Measurements from ENCODE around the gene REPIN1.

Gene REPIN1

GRCh38 chr7:150327308-150327707 lies 41.3 kb upstream of the REPIN1 start:
- Histone ChIP-seq H3K9me3 (ENCODE audit: control insufficient read depth, insufficient read depth, low read length) (no peaks in the 10 kb centered on the region), H3K27ac (ENCODE audit: low read length) (no peak overlapping the region), H3K4me3 (ENCODE audit: low read length) (no peak overlapping the region), H3K36me3 (ENCODE audit: control insufficient read depth, insufficient read depth, low read length) (no peaks in the 10 kb centered on the region), H3K4me1 (ENCODE audit: control insufficient read depth, insufficient read depth, low read length) (peaks cover 11% of the 10 kb centered on the region), H3K27me3 (ENCODE audit: control insufficient read depth, insufficient read depth, low read length) (no peaks in the 10 kb centered on the region)
- WGBS (ENCODE audit: insufficient coverage, insufficient read length): no CpG with 5 or more reads among the region's 3 CpGs
- no peak for DNase-seq (ENCODE audit: low read depth, low spot score)

GRCh38 chr7:150329331-150330120 lies 39.1 kb upstream of the REPIN1 start:
- Histone ChIP-seq H3K9me3 (ENCODE audit: control insufficient read depth, insufficient read depth, low read length) (no peaks in the 10 kb centered on the region), H3K4me1 (ENCODE audit: control insufficient read depth, insufficient read depth, low read length) (peaks cover 14% of the 10 kb centered on the region), H3K27ac (ENCODE audit: low read length) (no peak overlapping the region), H3K36me3 (ENCODE audit: control insufficient read depth, insufficient read depth, low read length) (no peaks in the 10 kb centered on the region), H3K4me3 (ENCODE audit: low read length) (no peak overlapping the region), H3K27me3 (ENCODE audit: control insufficient read depth, insufficient read depth, low read length) (no peaks in the 10 kb centered on the region)
- no CpG with 5 or more reads among the region's 22 CpGs for WGBS (ENCODE audit: insufficient coverage, insufficient read length)
- DNase-seq (ENCODE audit: low read depth, low spot score): peak; percentile 64

GRCh38 chr7:150330211-150330885 lies 38.3 kb upstream of the REPIN1 start:
- Histone ChIP-seq H3K4me3 (ENCODE audit: low read length) (no peak overlapping the region), H3K27me3 (ENCODE audit: control insufficient read depth, insufficient read depth, low read length) (no peaks in the 10 kb centered on the region), H3K36me3 (ENCODE audit: control insufficient read depth, insufficient read depth, low read length) (no peaks in the 10 kb centered on the region), H3K27ac (ENCODE audit: low read length) (no peak overlapping the region), H3K9me3 (ENCODE audit: control insufficient read depth, insufficient read depth, low read length) (no peaks in the 10 kb centered on the region), H3K4me1 (ENCODE audit: control insufficient read depth, insufficient read depth, low read length) (peaks cover 14% of the 10 kb centered on the region)
- no peak for DNase-seq (ENCODE audit: low read depth, low spot score)
- no CpG with 5 or more reads among the region's 19 CpGs for WGBS (ENCODE audit: insufficient coverage, insufficient read length)

- no peak overlapping the region for H3K27ac ChIP-seq (ENCODE audit: low read length)
Measured at GRCh38 chr7:150332852-150333635, 35.6 kb upstream of the REPIN1 start.

GRCh38 chr7:150333659-150334058 lies 35.0 kb upstream of the REPIN1 start:
- Histone ChIP-seq H3K36me3 (ENCODE audit: control insufficient read depth, insufficient read depth, low read length) (peaks cover 10% of the 10 kb centered on the region; the same call in 1 of the 2 replicates), H3K4me3 (ENCODE audit: low read length) (no peak overlapping the region), H3K9me3 (ENCODE audit: control insufficient read depth, insufficient read depth, low read length) (no peaks in the 10 kb centered on the region), H3K27ac (ENCODE audit: low read length) (no peak overlapping the region), H3K27me3 (ENCODE audit: control insufficient read depth, insufficient read depth, low read length) (no peaks in the 10 kb centered on the region), H3K4me1 (ENCODE audit: control insufficient read depth, insufficient read depth, low read length) (peaks cover 23% of the 10 kb centered on the region)
- no peak for DNase-seq (ENCODE audit: low read depth, low spot score)
- WGBS (ENCODE audit: insufficient coverage, insufficient read length): no CpG with 5 or more reads among the region's 10 CpGs

More at GRCh38 chr7:150332852-150333635, 35.6 kb upstream of the REPIN1 start:
- peaks cover 23% of the 10 kb centered on the region for H3K4me1 ChIP-seq (ENCODE audit: control insufficient read depth, insufficient read depth, low read length)
- no peak for DNase-seq (ENCODE audit: low read depth, low spot score)
- no CpG with 5 or more reads among the region's 18 CpGs for WGBS (ENCODE audit: insufficient coverage, insufficient read length)
- H3K4me3 ChIP-seq (ENCODE audit: low read length): no peak overlapping the region
- H3K36me3 ChIP-seq (ENCODE audit: control insufficient read depth, insufficient read depth, low read length): peaks cover 10% of the 10 kb centered on the region; the same call in 1 of the 2 replicates
- H3K27me3 ChIP-seq (ENCODE audit: control insufficient read depth, insufficient read depth, low read length): no peaks in the 10 kb centered on the region
- H3K9me3 ChIP-seq (ENCODE audit: control insufficient read depth, insufficient read depth, low read length): no peaks in the 10 kb centered on the region

GRCh38 chr7:150334108-150334507 lies 34.5 kb upstream of the REPIN1 start:
- WGBS (ENCODE audit: insufficient coverage, insufficient read length): no CpG with 5 or more reads among the region's 8 CpGs
- H3K4me3 ChIP-seq (ENCODE audit: low read length): no peak overlapping the region
- DNase-seq (ENCODE audit: low read depth, low spot score): no peak
- H3K27ac ChIP-seq (ENCODE audit: low read length): no peak overlapping the region
- H3K27me3 ChIP-seq (ENCODE audit: control insufficient read depth, insufficient read depth, low read length): no peaks in the 10 kb centered on the region
- H3K36me3 ChIP-seq (ENCODE audit: control insufficient read depth, insufficient read depth, low read length): peaks cover 13% of the 10 kb centered on the region; the same call in 1 of the 2 replicates
- no peaks in the 10 kb centered on the region for H3K9me3 ChIP-seq (ENCODE audit: control insufficient read depth, insufficient read depth, low read length)
- peaks cover 21% of the 10 kb centered on the region for H3K4me1 ChIP-seq (ENCODE audit: control insufficient read depth, insufficient read depth, low read length)

- no peak for DNase-seq (ENCODE audit: low read depth, low spot score)
- H3K27me3 ChIP-seq (ENCODE audit: control insufficient read depth, insufficient read depth, low read length): no peaks in the 10 kb centered on the region
- WGBS (ENCODE audit: insufficient coverage, insufficient read length): no CpG with 5 or more reads among the region's 7 CpGs
- H3K27ac ChIP-seq (ENCODE audit: low read length): peak overlapping the region; percentile 37
- no peaks in the 10 kb centered on the region for H3K9me3 ChIP-seq (ENCODE audit: control insufficient read depth, insufficient read depth, low read length)
- peaks cover 14% of the 10 kb centered on the region; the same call in 1 of the 2 replicates for H3K36me3 ChIP-seq (ENCODE audit: control insufficient read depth, insufficient read depth, low read length)
- no peak overlapping the region for H3K4me3 ChIP-seq (ENCODE audit: low read length)
- H3K4me1 ChIP-seq (ENCODE audit: control insufficient read depth, insufficient read depth, low read length): peaks cover 14% of the 10 kb centered on the region
Measured at GRCh38 chr7:150335108-150335773, 33.4 kb upstream of the REPIN1 start.

- no peaks in the 10 kb centered on the region for H3K27me3 ChIP-seq (ENCODE audit: control insufficient read depth, insufficient read depth, low read length)
- no peak for DNase-seq (ENCODE audit: low read depth, low spot score)
- peaks cover 13% of the 10 kb centered on the region for H3K4me1 ChIP-seq (ENCODE audit: control insufficient read depth, insufficient read depth, low read length)
- no peaks in the 10 kb centered on the region for H3K9me3 ChIP-seq (ENCODE audit: control insufficient read depth, insufficient read depth, low read length)
- no CpG with 5 or more reads among the region's 6 CpGs for WGBS (ENCODE audit: insufficient coverage, insufficient read length)
- H3K4me3 ChIP-seq (ENCODE audit: low read length): no peak overlapping the region
- H3K36me3 ChIP-seq (ENCODE audit: control insufficient read depth, insufficient read depth, low read length): peaks cover 14% of the 10 kb centered on the region; the same call in 1 of the 2 replicates
- H3K27ac ChIP-seq (ENCODE audit: low read length): peak overlapping the region; percentile 37
Measured at GRCh38 chr7:150335774-150336112, 32.9 kb upstream of the REPIN1 start.

- no peaks in the 10 kb centered on the region for H3K27me3 ChIP-seq (ENCODE audit: control insufficient read depth, insufficient read depth, low read length)
- no peaks in the 10 kb centered on the region for H3K9me3 ChIP-seq (ENCODE audit: control insufficient read depth, insufficient read depth, low read length)
- peaks cover 14% of the 10 kb centered on the region; the same call in 1 of the 2 replicates for H3K36me3 ChIP-seq (ENCODE audit: control insufficient read depth, insufficient read depth, low read length)
- H3K4me3 ChIP-seq (ENCODE audit: low read length): no peak overlapping the region
- WGBS (ENCODE audit: insufficient coverage, insufficient read length): no CpG with 5 or more reads among the region's 14 CpGs
- peaks cover 13% of the 10 kb centered on the region for H3K4me1 ChIP-seq (ENCODE audit: control insufficient read depth, insufficient read depth, low read length)
- no peak for DNase-seq (ENCODE audit: low read depth, low spot score)
- H3K27ac ChIP-seq (ENCODE audit: low read length): no peak overlapping the region
Measured at GRCh38 chr7:150336746-150337145, 31.9 kb upstream of the REPIN1 start.

GRCh38 chr7:150337179-150337578 lies 31.4 kb upstream of the REPIN1 start:
- Histone ChIP-seq H3K36me3 (ENCODE audit: control insufficient read depth, insufficient read depth, low read length) (peaks cover 14% of the 10 kb centered on the region; the same call in 1 of the 2 replicates), H3K4me3 (ENCODE audit: low read length) (no peak overlapping the region), H3K27me3 (ENCODE audit: control insufficient read depth, insufficient read depth, low read length) (peaks cover 2% of the 10 kb centered on the region), H3K9me3 (ENCODE audit: control insufficient read depth, insufficient read depth, low read length) (no peaks in the 10 kb centered on the region), H3K4me1 (ENCODE audit: control insufficient read depth, insufficient read depth, low read length) (peaks cover 17% of the 10 kb centered on the region), H3K27ac (ENCODE audit: low read length) (no peak overlapping the region)
- no peak for DNase-seq (ENCODE audit: low read depth, low spot score)
- WGBS (ENCODE audit: insufficient coverage, insufficient read length): no CpG with 5 or more reads among the region's 18 CpGs
